IPS DF 6.9 (cell line): ENCODE measurements around the gene RMDN2.

ENCODE experiments used
- DNase-seq: peaks from one replicate; pipeline ENCODE4 v3.0.0-alpha.2; 2013; ENCODE audit warnings: low read depth, low spot score
- H3K27ac ChIP-seq: one replicate; pipeline ENCODE4 v1.5.1; 2013; ENCODE audit warnings: low read length, control low read depth
- H3K27me3 ChIP-seq: 2 replicates; pipeline ENCODE4 v1.6.1; 2013; ENCODE audit warnings: mild to moderate bottlenecking, low read length; ENCODE audit not compliant: control insufficient read depth, insufficient read depth
- H3K36me3 ChIP-seq: 2 replicates; pipeline ENCODE4 v1.6.1; 2013; ENCODE audit warnings: low read length; ENCODE audit not compliant: control insufficient read depth, insufficient read depth
- H3K4me1 ChIP-seq: 2 replicates; pipeline ENCODE4 v1.6.1; 2013; ENCODE audit warnings: low read length; ENCODE audit not compliant: control insufficient read depth, insufficient read depth
- H3K4me3 ChIP-seq: 2 replicates; pipeline ENCODE4 v1.5.1; 2013; ENCODE audit warnings: mild to moderate bottlenecking, low read length
- H3K9me3 ChIP-seq: 2 replicates; pipeline ENCODE4 v1.6.1; 2013; ENCODE audit warnings: low read length, inconsistent platforms; ENCODE audit not compliant: control insufficient read depth, insufficient read depth
- WGBS: extraction: QIAGEN DNeasy Blood & Tissue Kit; methylation state at CpG from one replicate; pipeline ENCODE4 v1.1.7; 2013; ENCODE audit warnings: mixed read lengths, missing lambda C conversion rate; ENCODE audit not compliant: insufficient read length, insufficient coverage; 5-methylcytosine and 5-hydroxymethylcytosine counted together

The RMDN2 gene

GRCh38 chr2:38037325-38037724 lies 112.2 kb downstream of the RMDN2 start:
- Histone ChIP-seq H3K4me1 (0 out of 2 replicates have a peak, but pooled peaks cover 2% of the 10 kb centered on the region), H3K36me3 (no peaks in the 10 kb centered on the region), H3K9me3 (no peaks in the 10 kb centered on the region), H3K27ac (no peak overlapping the region), H3K4me3 (no peak overlapping the region), H3K27me3 (peaks cover 7% of the 10 kb centered on the region; the same call in 1 of the 2 replicates)
- WGBS: no CpG with 5 or more reads among the region's 4 CpGs
- DNase-seq: no peak

GRCh38 chr2:38037757-38038621 lies 112.9 kb downstream of the RMDN2 start:
- Histone ChIP-seq H3K27ac (no peak overlapping the region), H3K27me3 (peaks cover 7% of the 10 kb centered on the region; the same call in 1 of the 2 replicates), H3K4me3 (peak overlapping the region; percentile 16; the same call in 1 of the 2 replicates), H3K4me1 (0 out of 2 replicates have a peak, but pooled peaks cover 2% of the 10 kb centered on the region), H3K9me3 (no peaks in the 10 kb centered on the region), H3K36me3 (no peaks in the 10 kb centered on the region)
- 100% methylated on average over 2 of the region's 38 CpGs for WGBS
- peak; percentile 33 for DNase-seq

- no CpG with 5 or more reads among the region's 5 CpGs for WGBS
- Histone ChIP-seq H3K27me3 (peaks cover 7% of the 10 kb centered on the region; the same call in 1 of the 2 replicates), H3K4me3 (no peak overlapping the region), H3K27ac (no peak overlapping the region), H3K4me1 (0 out of 2 replicates have a peak, but pooled peaks cover 2% of the 10 kb centered on the region), H3K36me3 (no peaks in the 10 kb centered on the region), H3K9me3 (no peaks in the 10 kb centered on the region)
- DNase-seq: no peak
Measured at GRCh38 chr2:38038682-38039081, 113.6 kb downstream of the RMDN2 start.

GRCh38 chr2:38039121-38039910 lies 114.2 kb downstream of the RMDN2 start:
- no peaks in the 10 kb centered on the region for H3K9me3 ChIP-seq
- no peak overlapping the region for H3K27ac ChIP-seq
- no peak overlapping the region for H3K4me3 ChIP-seq
- no peak for DNase-seq
- no peaks in the 10 kb centered on the region for H3K4me1 ChIP-seq
- no peaks in the 10 kb centered on the region for H3K36me3 ChIP-seq
- H3K27me3 ChIP-seq: peaks cover 7% of the 10 kb centered on the region; the same call in 1 of the 2 replicates
- no CpG with 5 or more reads among the region's 9 CpGs for WGBS

- no peak overlapping the region for H3K4me3 ChIP-seq
- no peaks in the 10 kb centered on the region for H3K27me3 ChIP-seq
- no peak for DNase-seq
- no peak overlapping the region for H3K27ac ChIP-seq
- no peaks in the 10 kb centered on the region for H3K36me3 ChIP-seq
- whole genome bisulfite sequencing: no CpG with 5 or more reads among the region's 4 CpGs
- H3K9me3 ChIP-seq: no peaks in the 10 kb centered on the region
- H3K4me1 ChIP-seq: no peaks in the 10 kb centered on the region
Measured at GRCh38 chr2:38045811-38046210, 120.7 kb downstream of the RMDN2 start.

- 100% methylated on average over 2 of the region's 3 CpGs for WGBS
- DNase-seq: no peak
- no peaks in the 10 kb centered on the region for H3K9me3 ChIP-seq
- H3K27me3 ChIP-seq: no peaks in the 10 kb centered on the region
- no peaks in the 10 kb centered on the region for H3K4me1 ChIP-seq
- no peak overlapping the region for H3K27ac ChIP-seq
- no peaks in the 10 kb centered on the region for H3K36me3 ChIP-seq
- H3K4me3 ChIP-seq: no peak overlapping the region
Measured at GRCh38 chr2:38056216-38056615, 131.1 kb downstream of the RMDN2 start.

- no peaks in the 10 kb centered on the region for H3K9me3 ChIP-seq
- H3K36me3 ChIP-seq: no peaks in the 10 kb centered on the region
- H3K4me1 ChIP-seq: no peaks in the 10 kb centered on the region
- no peak overlapping the region for H3K27ac ChIP-seq
- H3K4me3 ChIP-seq: no peak overlapping the region
- H3K27me3 ChIP-seq: no peaks in the 10 kb centered on the region
- DNase-seq: no peak
- WGBS: no CpG with 5 or more reads among the region's 3 CpGs
Measured at GRCh38 chr2:38057651-38058410, 132.7 kb downstream of the RMDN2 start.

- no peak overlapping the region for H3K27ac ChIP-seq
- no peak overlapping the region for H3K4me3 ChIP-seq
- WGBS: no CpG with 5 or more reads among the region's 5 CpGs
- no peaks in the 10 kb centered on the region for H3K9me3 ChIP-seq
- no peaks in the 10 kb centered on the region for H3K36me3 ChIP-seq
- H3K4me1 ChIP-seq: no peaks in the 10 kb centered on the region
- DNase-seq: no peak
- no peaks in the 10 kb centered on the region for H3K27me3 ChIP-seq
Measured at GRCh38 chr2:38060236-38061018, 135.3 kb downstream of the RMDN2 start.

GRCh38 chr2:38064801-38065501 lies 139.9 kb downstream of the RMDN2 start:
- H3K27ac ChIP-seq: no peak overlapping the region
- no peak for DNase-seq

More at GRCh38 chr2:38064801-38065501, 139.9 kb downstream of the RMDN2 start:
- Histone ChIP-seq H3K27me3 (no peaks in the 10 kb centered on the region), H3K4me3 (no peak overlapping the region), H3K9me3 (no peaks in the 10 kb centered on the region), H3K4me1 (no peaks in the 10 kb centered on the region), H3K36me3 (no peaks in the 10 kb centered on the region)
- WGBS: no CpG with 5 or more reads among the region's 5 CpGs
